A673 (cell line): Measurements from ENCODE around the gene LRRC23. TPM values are rescaled to one million over a fixed set of nuclear protein-coding genes. Genes with fewer than 3 reads are reported as not detected.

Source experiments
- BruUV-seq: library from RNA; stranded (reverse); fragments of 400-500 nt; replicated peaks from 2 replicates; lab custom pipeline; 2021; lab: Mats Ljungman, UMichigan
- CTCF ChIA-PET: fragments of 300-600 bp; sonication (Branson Sonifier 250); formaldehyde crosslinking; loops from one replicate; lab custom pipeline; 2022; ENCODE audit warnings: antibody characterized with exemption; lab: Charles Lee
- POLR2A ChIA-PET: fragments of 300-600 bp; sonication (Branson Sonifier 250); formaldehyde crosslinking; loops from one replicate; lab custom pipeline; 2022; ENCODE audit warnings: antibody characterized with exemption; ENCODE audit not compliant: low non-redundant PET; lab: Charles Lee
- DNase-seq: peaks from one replicate; pipeline ENCODE4 v3.0.0-alpha.2; 2015; ENCODE audit warnings: low spot score
- H3K27ac ChIP-seq: fragments of 200-600 bp; sonication (generic); 2 replicates; pipeline ENCODE4 v1.5.1; 2016; ENCODE audit warnings: mixed run types, low read depth, mild to moderate bottlenecking, mixed read lengths, antibody characterized with exemption, low read length; ENCODE audit not compliant: poor library complexity, severe bottlenecking
- H3K27me3 ChIP-seq: fragments of 200-600 bp; sonication (generic); replicated peaks from 2 replicates; pipeline ENCODE4 v1.6.1; 2017; ENCODE audit warnings: mixed run types, low read depth, mild to moderate bottlenecking, mixed read lengths, antibody characterized with exemption, low read length; ENCODE audit not compliant: insufficient read depth, poor library complexity
- H3K36me3 ChIP-seq: fragments of 200-600 bp; sonication (generic); 2 replicates; pipeline ENCODE4 v1.6.1; 2016; ENCODE audit warnings: mixed run types, mild to moderate bottlenecking, mixed read lengths, antibody characterized with exemption, low read length; ENCODE audit not compliant: insufficient read depth, poor library complexity, severe bottlenecking
- H3K4me1 ChIP-seq: fragments of 200-600 bp; sonication (generic); 2 replicates; pipeline ENCODE4 v1.6.1; 2017; ENCODE audit warnings: mixed run types, mild to moderate bottlenecking, mixed read lengths, antibody characterized with exemption, low read length; ENCODE audit not compliant: insufficient read depth, poor library complexity, severe bottlenecking
- H3K4me3 ChIP-seq: fragments of 200-600 bp; sonication (generic); 2 replicates; pipeline ENCODE4 v1.5.1; 2016; ENCODE audit warnings: low read depth, mixed run types, mild to moderate bottlenecking, mixed read lengths, low read length; ENCODE audit not compliant: poor library complexity, severe bottlenecking
- H3K9me3 ChIP-seq: fragments of 200-600 bp; sonication (generic); 2 replicates; pipeline ENCODE4 v1.6.1; 2016; ENCODE audit warnings: mixed run types, low read depth, mild to moderate bottlenecking, mixed read lengths, antibody characterized with exemption, low read length; ENCODE audit not compliant: poor library complexity, severe bottlenecking
- CTCF ChIP-seq: fragments of 300-800, 200-600 bp; sonication (generic); conservative IDR thresholded peaks from 2 replicates; pipeline ENCODE4 v1.5.1; 2017; ENCODE audit warnings: low read depth, mild to moderate bottlenecking, antibody characterized with exemption, low read length, moderate library complexity, mixed read lengths
- EZH2 ChIP-seq: fragments of 200-600 bp; sonication (generic); IDR thresholded peaks from 2 replicates; pipeline ENCODE4 v1.6.1; 2017; ENCODE audit warnings: borderline replicate concordance, low read depth, mild to moderate bottlenecking, mixed read lengths, antibody characterized with exemption, low read length; ENCODE audit not compliant: poor library complexity, severe bottlenecking
- intact Hi-C: fragments of 100-400 bp; cut with micrococcal nuclease; formaldehyde crosslinking; loops from one replicate; pipeline ENCODE4 v1.10.0; 2022; ENCODE audit not compliant: unreplicated experiment
- total RNA-seq: library from RNA; stranded (reverse); gene quantifications from 2 replicates; pipeline ENCODE4 v1.2.3, GENCODE V29; 2021

LRRC23 gene
- total RNA-seq, 1 experiment from 2014 or later: 7.7 TPM

DNA sequence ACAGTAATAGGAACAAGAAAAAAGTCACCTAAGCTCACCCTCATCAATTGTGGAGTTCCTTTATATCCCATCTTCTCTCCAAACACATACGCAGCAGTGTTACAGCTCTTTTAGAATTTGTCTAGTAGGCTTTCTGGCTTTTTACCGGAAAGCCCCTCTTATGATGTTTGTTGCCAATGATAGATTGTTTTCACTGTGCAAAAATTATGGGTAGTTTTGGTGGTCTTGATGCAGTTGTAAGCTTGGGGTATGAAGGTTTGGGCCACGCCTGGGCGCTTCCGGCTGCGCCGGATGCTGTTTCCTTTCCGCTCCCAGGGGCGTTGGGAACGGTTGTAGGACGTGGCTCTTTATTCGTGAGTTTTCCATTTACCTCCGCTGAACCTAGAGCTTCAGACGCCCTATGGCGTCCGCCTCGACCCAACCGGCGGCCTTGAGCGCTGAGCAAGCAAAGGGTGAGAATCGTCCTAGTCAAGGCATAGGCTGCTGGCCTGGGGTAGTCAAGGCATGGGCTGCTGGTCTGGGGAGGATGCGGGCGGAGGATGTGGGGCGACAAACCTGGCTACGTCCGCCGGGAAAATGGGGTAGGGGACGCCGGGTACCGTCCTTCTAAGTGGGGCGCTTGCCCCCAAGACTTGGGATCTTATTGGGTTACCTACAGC is 39.2 kb downstream of the LRRC23 start, which contains the start of the genes C12orf57 and RNU7-1:
Gene C12orf57, plus strand, starts transcription at position 301 of the 659 bp plus-strand sequence. Its CDS starts 100 bp downstream, at position 401.
Gene RNU7-1, plus strand, starts transcription at position 95 of the 659 bp plus-strand sequence.
- ChIA-PET POLR2A (interaction anchor here (0.6 to 2.0 kb wide), 12 partner anchors 12 to 1106 kb away, joined by 3 to 19 read pairs (median 6); partner anchors contain the start of genes PEX5 and USP5), CTCF (interaction anchor here (0.8 to 3.2 kb wide), 9 partner anchors 17 to 172 kb away, joined by 3 to 20 read pairs (median 4); partner anchors contain the start of gene LPCAT3)
- intact Hi-C loops: loop anchor here (1.0 kb wide), 3 partner anchors 18 to 165 kb away; partner anchors contain the start of genes C1R and C1RL
- Histone ChIP-seq H3K27me3 (no peaks in the 10 kb centered on the region), H3K4me1 (peaks cover 18% of the 10 kb centered on the region), H3K27ac (peak within 1 kb of the TSS; percentile 99), H3K9me3 (no peaks in the 10 kb centered on the region), H3K4me3 (peak within 1 kb of the TSS; percentile 64), H3K36me3 (peaks cover 28% of the 10 kb centered on the region)
- no peak for TF ChIP-seq CTCF
- TSS peak; percentile 68 for BruUV-seq
- DNase-seq: peak; percentile 98

DNA sequence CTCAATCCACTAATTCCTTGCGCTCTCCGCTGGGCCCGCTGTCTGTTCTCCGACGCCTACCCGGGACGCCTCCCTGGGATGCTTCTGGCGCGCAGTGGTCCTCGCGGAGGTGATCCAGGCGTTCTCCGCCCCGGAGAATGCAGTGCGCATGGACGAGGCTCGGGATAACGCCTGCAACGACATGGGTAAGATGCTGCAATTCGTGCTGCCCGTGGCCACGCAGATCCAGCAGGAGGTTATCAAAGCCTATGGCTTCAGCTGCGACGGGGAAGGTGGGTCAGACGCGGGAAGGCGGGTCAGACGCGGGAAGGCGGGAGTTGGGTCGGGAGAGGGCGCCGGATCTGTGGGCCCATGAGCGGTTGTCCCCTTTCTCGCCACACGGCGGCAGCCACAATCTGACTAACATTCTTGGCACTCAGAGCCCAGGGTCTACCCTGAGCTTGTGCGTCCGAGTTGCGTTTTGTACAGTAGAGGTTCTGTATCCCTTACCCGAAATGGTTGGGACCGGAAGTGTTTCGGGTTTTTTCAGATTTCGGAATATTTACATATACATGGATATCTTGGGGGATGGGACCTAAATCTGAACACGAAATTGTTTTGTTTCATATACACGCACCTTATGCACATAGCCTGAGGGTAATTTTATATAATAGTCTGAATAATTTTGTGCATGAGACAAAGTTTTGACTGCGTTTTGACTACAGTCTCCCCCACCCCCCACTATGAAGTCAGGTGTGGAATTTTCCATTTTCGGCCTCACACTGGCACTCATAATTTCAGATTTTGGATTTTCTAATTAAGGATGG is 40.0 kb downstream of the LRRC23 start:
- peak; percentile 97 for DNase-seq
- BruUV-seq: no TSS peak

More for the DNA sequence above, 40.0 kb downstream of the LRRC23 start:
- Histone ChIP-seq H3K9me3 (no peaks in the 10 kb centered on the region), H3K36me3 (peaks cover 22% of the 10 kb centered on the region), H3K4me1 (peaks cover 18% of the 10 kb centered on the region), H3K27ac (peak overlapping the region; percentile 99), H3K4me3 (peak overlapping the region; percentile 64), H3K27me3 (no peaks in the 10 kb centered on the region)
- intact Hi-C loops: loop anchor here (1.0 kb wide), 3 partner anchors 18 to 165 kb away; partner anchors contain the start of genes C1R and C1RL
- ChIA-PET POLR2A (interaction anchor here (0.6 to 2.0 kb wide), 10 partner anchors 11 to 245 kb away, joined by 3 to 19 read pairs (median 6); partner anchors contain the start of genes PEX5 and USP5), CTCF (interaction anchor here (0.7 to 3.2 kb wide), 10 partner anchors 17 to 171 kb away, joined by 3 to 20 read pairs (median 4); partner anchors contain the start of genes C1RL and LPCAT3)
- no peak for TF ChIP-seq EZH2
- peak; percentile 92 for TF ChIP-seq CTCF
